HG02943 (cell line): Measurements from ENCODE around the gene IQCK.

Experiments
- ATAC-seq: cut with Tn5 transposase; IDR thresholded peaks from one replicate; pipeline ENCODE4 v1.9.1; 2021; ENCODE audit warnings: mild to moderate bottlenecking, low read depth, moderate library complexity; ENCODE audit not compliant: unreplicated experiment

IQCK gene

DNA sequence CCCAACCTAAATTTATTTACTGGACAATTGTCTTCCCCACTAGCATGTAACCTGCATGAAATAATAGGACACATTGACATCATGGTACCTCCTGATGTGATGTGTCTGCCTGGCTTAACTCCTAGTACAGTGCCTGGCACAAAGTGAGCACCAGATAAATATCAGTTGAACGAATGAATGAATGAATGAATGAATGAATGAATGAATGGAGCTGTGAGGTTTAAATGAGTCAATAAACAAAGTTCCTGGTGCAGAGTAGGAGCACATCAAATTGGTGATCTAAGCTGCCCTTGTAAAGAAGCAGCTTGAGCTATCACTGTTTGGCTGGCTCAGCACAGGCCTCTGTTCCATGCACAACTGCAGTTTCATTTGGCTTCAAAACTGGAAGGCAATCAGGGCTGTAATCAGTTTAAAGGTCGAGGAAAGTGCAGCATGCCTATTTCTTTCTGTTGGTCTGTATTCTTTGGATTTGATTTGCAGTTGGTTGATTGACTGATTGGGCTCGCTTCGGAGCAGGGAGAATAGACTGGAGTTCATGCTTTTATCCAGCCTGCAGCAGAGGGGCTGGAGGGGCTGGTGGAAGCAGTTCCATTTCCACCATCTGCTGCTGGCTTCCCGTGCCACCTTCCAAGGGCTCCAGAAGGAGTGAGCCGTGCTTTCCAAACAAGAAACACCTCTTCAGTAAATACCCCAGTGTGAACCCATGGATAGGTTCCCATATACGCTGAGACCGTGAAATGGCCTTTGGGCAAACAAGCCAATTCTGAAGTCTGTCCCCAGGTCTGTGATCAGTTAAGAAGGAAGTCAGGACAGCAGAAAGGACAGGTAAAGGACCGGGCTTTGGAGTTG is 112.0 kb downstream of the IQCK start:
- no peak for ATAC-seq

DNA sequence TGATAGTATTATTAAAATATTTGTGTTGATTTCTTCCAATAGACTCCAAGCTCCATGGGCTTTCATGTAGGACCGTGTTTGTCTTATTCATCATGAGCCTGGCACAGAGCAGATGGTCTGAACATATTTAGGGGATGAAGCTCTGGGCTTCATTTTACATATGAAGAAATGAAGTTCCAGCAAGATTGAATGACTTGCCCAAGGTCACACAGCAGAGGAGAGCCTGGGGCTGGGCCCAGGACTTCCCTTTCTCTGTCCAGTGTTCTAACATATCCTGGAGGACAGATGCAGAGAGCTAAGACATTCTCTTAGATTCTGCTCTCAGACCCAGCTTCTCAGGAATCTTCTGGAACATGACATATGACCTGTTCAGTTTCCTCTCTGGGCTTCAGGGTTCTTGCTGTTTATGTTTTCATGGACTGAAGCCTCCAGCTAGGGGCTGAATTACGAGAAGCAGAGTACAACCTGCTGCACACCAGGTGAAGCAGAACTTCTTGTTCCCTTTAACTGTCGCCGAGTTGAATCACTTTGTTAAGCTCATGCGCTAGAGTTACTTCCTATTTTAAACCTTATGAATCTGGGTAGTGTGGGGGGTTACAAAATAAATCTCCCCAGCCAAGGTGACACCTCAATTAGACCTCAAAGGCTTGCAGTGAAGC is 113.0 kb downstream of the IQCK start:
- ATAC-seq, result no peak

DNA sequence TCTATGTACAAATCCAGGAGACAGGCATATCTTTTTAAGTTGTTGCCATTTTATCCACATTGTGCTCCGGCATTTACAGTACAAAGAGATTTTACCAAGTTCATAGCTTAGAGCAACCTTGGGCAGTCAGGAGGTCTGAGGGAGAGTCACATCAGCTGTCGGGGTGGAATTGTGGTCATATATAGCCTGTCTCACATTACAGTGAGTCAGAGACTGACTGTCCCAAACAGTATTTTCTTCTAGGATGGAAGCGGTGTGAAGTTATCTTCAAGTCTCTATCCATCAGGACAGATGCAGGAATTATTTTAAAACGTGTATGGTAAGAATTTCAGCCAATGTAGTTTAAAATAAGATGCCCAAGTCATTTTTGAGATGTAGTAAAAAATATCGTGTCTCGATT is 113.6 kb downstream of the IQCK start:
- no peak for ATAC-seq

- ATAC-seq, result no peak
These were observed 115.1 kb downstream of the IQCK start for GRCh38 chr16:19833176-19833575.

- no peak for ATAC-seq
These were observed 115.5 kb downstream of the IQCK start for GRCh38 chr16:19833581-19833980.

GRCh38 chr16:19835196-19835595 is 117.1 kb downstream of the IQCK start:
- ATAC-seq, result no peak

- no peak for ATAC-seq
These were observed 117.9 kb downstream of the IQCK start for GRCh38 chr16:19835968-19836421.

- no peak for ATAC-seq
These were observed 119.4 kb downstream of the IQCK start for GRCh38 chr16:19837331-19837980.

GRCh38 chr16:19837984-19838707 is 120.1 kb downstream of the IQCK start:
- ATAC-seq, result no peak

DNA sequence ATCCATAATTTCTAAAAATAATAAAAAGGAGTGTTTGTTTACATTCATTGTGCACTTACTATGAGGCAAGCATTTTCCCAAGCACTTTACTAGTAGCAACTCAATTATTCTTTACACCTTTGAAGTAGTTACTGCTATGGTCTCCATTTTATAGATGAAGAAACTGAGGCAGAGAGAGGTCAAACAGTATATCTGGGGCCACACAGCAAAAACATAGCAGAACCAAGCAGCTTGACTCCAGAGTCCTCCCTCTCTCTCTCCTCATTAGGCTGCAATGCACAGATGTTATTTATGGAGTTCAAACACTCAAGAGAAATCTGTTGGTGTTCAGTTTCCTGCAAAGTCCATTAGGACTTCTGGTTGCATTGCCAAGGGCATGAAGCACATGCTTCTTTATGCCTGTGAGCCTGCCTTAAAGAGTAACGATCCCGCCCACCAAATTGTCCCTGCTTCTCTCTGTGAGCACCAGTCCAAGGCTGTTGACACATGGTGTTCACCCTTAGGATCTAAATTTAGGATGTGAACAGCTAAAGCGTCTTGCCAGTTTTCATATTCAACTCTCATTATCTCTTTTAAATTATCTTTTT is 122.5 kb downstream of the IQCK start:
- ATAC-seq, result no peak

- ATAC-seq, result no peak
These were observed 123.1 kb downstream of the IQCK start for GRCh38 chr16:19841184-19841583.

GRCh38 chr16:19842426-19843157 is 124.5 kb downstream of the IQCK start:
- ATAC-seq, result no peak

- no peak for ATAC-seq
These were observed 125.3 kb downstream of the IQCK start for GRCh38 chr16:19843371-19843770.

- no peak for ATAC-seq
These were observed 127.0 kb downstream of the IQCK start for GRCh38 chr16:19844945-19845641.

DNA sequence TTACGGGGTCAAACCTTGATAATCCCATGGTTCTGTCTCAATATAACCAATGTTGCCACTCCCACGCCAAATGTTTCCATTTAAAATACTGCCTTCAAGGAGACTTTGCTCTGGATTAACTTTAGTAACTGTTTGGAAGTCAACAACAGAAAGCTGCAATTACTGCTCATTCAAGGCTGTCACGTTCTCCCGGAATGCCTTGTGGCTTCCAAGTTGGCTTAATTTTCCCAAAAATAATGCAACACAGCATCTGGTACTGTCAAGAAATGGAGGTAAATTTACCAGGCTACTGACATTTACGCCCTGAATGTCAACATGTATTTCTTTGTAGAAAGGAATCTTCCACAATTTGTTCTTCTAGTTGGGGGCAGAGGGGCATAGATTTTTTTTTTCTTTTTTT is 128.4 kb downstream of the IQCK start:
- no peak for ATAC-seq

DNA sequence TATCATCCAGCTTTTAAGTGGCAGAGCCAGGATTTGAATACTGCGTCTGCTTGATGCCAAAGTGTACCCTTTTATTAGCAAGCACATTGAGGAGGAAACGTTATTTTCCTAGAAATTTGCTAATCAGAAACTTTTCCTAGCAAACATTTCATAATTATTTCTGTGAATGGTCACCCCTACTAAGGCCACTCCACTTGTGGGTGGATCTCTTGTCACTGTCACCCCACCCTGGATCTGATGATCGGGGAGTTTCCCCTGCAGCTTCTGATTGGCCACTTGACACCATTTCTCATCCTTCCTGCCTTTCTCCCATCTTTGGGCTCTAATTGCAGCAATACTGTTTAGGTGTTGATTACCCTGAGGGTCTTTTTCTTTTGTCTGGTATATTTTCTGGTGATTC is 130.7 kb downstream of the IQCK start:
- ATAC-seq, result no peak

- no peak for ATAC-seq
These were observed 132.2 kb downstream of the IQCK start for GRCh38 chr16:19850131-19850817.

- no peak for ATAC-seq
These were observed 133.4 kb downstream of the IQCK start for GRCh38 chr16:19851476-19851875.
